ENCODE data around the gene ILK. TPM values are rescaled to one million over a fixed set of nuclear protein-coding genes. Genes with fewer than 3 reads are reported as not detected.

The ILK gene
- total RNA-seq, 2 donors from 2014 or later = 125 to 136 TPM

- peaks cover 7% of the 10 kb centered on the region for H3K36me3 ChIP-seq (ENCODE audit: control insufficient read depth, insufficient read depth, low read length)
- H3K36me3 Mint-ChIP-seq (ENCODE audit: low read depth) = peaks cover 6% of the 10 kb centered on the region
- no CpG with 5 or more reads among the region's 1 CpG for WGBS, 2 experiments (ENCODE audit: insufficient coverage in 1 of 2, insufficient read length in 1 of 2)
- TF ChIP-seq CTCF (conservative IDR thresholded peaks at IDR 0.05) = no peak
- H3K9ac ChIP-seq (ENCODE audit: extremely low read depth, low read length, poor library complexity, severe bottlenecking) = no peak overlapping the region
- H3K4me3 ChIP-seq (ENCODE audit: low read length) = no peak overlapping the region
- H3K27me3 Mint-ChIP-seq (ENCODE audit: insufficient read depth) = no peaks in the 10 kb centered on the region
- H3K27me3 ChIP-seq (ENCODE audit: control insufficient read depth, insufficient read depth, low read length, poor library complexity, severe bottlenecking) = no peaks in the 10 kb centered on the region
- H3K9me3 Mint-ChIP-seq = peaks cover 19% of the 10 kb centered on the region
- no peaks in the 10 kb centered on the region for H3K4me1 ChIP-seq (ENCODE audit: control insufficient read depth, insufficient read depth, low read length)
- no peak overlapping the region for H3K27ac Mint-ChIP-seq
- H3K4me3 Mint-ChIP-seq = no peak overlapping the region
- H3K9me3 ChIP-seq (ENCODE audit: control insufficient read depth, low read length) = peaks cover 17% of the 10 kb centered on the region
- DNase-seq = no peak
- H3K4me1 Mint-ChIP-seq = no peaks in the 10 kb centered on the region
- no peak overlapping the region for H3K27ac ChIP-seq (ENCODE audit: low read depth, low read length)
Measured at GRCh38 chr11:6588018-6588417, 15.6 kb upstream of the ILK start.

- Histone ChIP-seq H3K27ac (ENCODE audit: low read depth, low read length) (no peak overlapping the region), H3K9me3 (ENCODE audit: control insufficient read depth, low read length) (no peaks in the 10 kb centered on the region), H3K27me3 (ENCODE audit: control insufficient read depth, insufficient read depth, low read length, poor library complexity, severe bottlenecking) (no peaks in the 10 kb centered on the region), H3K9ac (ENCODE audit: extremely low read depth, low read length, poor library complexity, severe bottlenecking) (no peak overlapping the region), H3K4me1 (ENCODE audit: control insufficient read depth, insufficient read depth, low read length) (no peaks in the 10 kb centered on the region), H3K36me3 (ENCODE audit: control insufficient read depth, insufficient read depth, low read length) (peaks cover 37% of the 10 kb centered on the region), H3K4me3 (ENCODE audit: low read length) (no peak overlapping the region)
- TF ChIP-seq CTCF (conservative IDR thresholded peaks at IDR 0.05) = peak; percentile 39
- DNase-seq = peak; percentile 33
- 94 to 100% methylated on average over 2 to 3 of the region's 3 CpGs for WGBS, 2 experiments (ENCODE audit: insufficient coverage in 1 of 2, insufficient read length in 1 of 2)
- no peak overlapping the region for H3K4me3 Mint-ChIP-seq
- H3K36me3 Mint-ChIP-seq (ENCODE audit: low read depth) = peaks cover 12% of the 10 kb centered on the region
- no peaks in the 10 kb centered on the region for H3K27me3 Mint-ChIP-seq (ENCODE audit: insufficient read depth)
- H3K27ac Mint-ChIP-seq = no peak overlapping the region
- no peaks in the 10 kb centered on the region for H3K9me3 Mint-ChIP-seq
- H3K4me1 Mint-ChIP-seq = no peaks in the 10 kb centered on the region
Measured at GRCh38 chr11:6594142-6594768, 9.3 kb upstream of the ILK start.

- Mint-ChIP-seq H3K27me3 (ENCODE audit: insufficient read depth) (no peaks in the 10 kb centered on the region), H3K36me3 (ENCODE audit: low read depth) (peaks cover 19% of the 10 kb centered on the region), H3K4me1 (no peaks in the 10 kb centered on the region), H3K27ac (no peak overlapping the region), H3K9me3 (no peaks in the 10 kb centered on the region), H3K4me3 (no peak overlapping the region)
- Histone ChIP-seq H3K27ac (ENCODE audit: low read depth, low read length) (peak overlapping the region; percentile 19), H3K27me3 (ENCODE audit: control insufficient read depth, insufficient read depth, low read length, poor library complexity, severe bottlenecking) (no peaks in the 10 kb centered on the region), H3K36me3 (ENCODE audit: control insufficient read depth, insufficient read depth, low read length) (peaks cover 58% of the 10 kb centered on the region), H3K4me1 (ENCODE audit: control insufficient read depth, insufficient read depth, low read length) (no peaks in the 10 kb centered on the region), H3K4me3 (ENCODE audit: low read length) (no peak overlapping the region), H3K9me3 (ENCODE audit: control insufficient read depth, low read length) (no peaks in the 10 kb centered on the region), H3K9ac (ENCODE audit: extremely low read depth, low read length, poor library complexity, severe bottlenecking) (no peak overlapping the region)
- DNase-seq = peak; percentile 10
- no peak for TF ChIP-seq CTCF (conservative IDR thresholded peaks at IDR 0.05)
- 92 to 98% methylated on average over 5 of the region's 5 CpGs for WGBS, 2 experiments (ENCODE audit: insufficient coverage in 1 of 2, insufficient read length in 1 of 2)
Measured at GRCh38 chr11:6596239-6596877, 7.2 kb upstream of the ILK start.

Measured in endodermal cell (in vitro differentiated cells).